TTC549 (cell line): ENCODE measurements around the gene LPCAT2.

Experiments
- FAIRE-seq: peaks from 2 replicates; lab custom pipeline; 2012; peaks lifted over from hg19 to GRCh38; lab: Jason Lieb, UNC

The LPCAT2 gene

GRCh38 chr16:55559233-55559632 is 50.4 kb downstream of the LPCAT2 start:
- no peak for FAIRE-seq

DNA sequence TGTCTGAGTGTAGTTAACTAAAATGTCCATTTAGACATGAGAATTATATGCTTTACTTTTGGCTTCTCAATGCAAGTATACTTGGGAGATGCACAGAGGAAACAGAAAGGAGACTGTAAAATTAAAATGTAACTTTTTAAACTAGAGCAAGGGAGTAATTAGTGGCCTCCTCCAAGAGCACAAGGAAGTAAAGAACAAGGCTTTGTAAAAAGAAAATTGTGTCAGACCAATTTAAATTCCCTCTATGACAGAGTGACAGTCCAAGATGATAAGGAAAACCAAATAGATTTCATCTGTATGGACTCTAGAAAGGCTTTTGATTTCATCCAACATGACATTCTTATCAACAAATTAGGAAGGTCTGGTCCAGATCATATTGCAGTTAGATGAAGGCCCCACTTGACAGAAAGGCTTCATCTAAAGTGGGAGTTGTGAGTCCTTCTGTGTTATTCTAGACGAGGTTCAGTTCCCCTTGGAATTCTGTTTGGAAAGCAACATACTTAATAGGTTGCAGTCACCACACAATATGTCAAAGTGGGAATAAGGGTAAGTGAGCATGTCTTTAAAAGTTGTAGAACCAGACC is 51.2 kb downstream of the LPCAT2 start:
- FAIRE-seq: no peak

DNA sequence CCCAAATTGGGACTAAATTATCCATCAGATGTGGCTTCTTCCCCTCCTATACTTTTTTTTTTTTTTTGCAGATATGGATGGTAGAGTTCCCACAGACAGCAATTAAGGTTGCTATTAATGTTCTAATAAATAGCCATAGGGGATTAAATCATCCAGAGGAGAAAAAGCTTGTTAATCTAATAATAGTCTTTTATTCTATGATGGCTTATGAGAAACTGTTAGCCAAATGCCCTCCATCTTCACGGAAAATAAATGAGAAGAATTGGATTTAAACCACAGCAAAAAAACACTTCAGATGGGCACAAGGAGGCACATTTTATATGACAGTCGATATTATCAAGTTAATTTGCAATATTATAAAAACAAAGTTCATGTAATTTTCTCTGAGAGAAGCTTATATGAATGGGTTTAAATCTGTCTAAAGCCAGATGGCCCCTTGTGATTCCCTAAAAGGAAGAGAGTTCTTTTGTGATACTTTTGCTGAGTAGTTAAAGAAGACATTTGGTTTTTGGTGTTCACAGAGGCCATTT is 52.5 kb downstream of the LPCAT2 start:
- FAIRE-seq: no peak

DNA sequence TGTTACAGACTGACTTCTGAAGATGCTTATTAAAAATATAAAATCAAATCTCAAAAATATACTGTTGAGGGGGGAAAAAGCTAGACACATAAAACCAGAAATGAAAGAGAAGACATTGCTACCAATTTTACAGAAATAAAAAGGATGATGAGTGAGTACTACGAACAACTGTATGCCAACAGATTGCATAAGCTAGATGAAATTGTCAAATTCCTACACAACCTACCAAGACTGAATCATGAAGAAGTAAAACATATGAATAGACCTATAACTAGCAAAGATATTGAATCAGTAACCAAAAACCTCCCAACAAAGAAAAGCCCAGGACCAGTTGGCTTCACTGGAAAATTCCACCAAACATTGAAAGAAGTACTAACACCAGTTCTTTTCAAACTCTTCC is 54.1 kb downstream of the LPCAT2 start:
- FAIRE-seq: no peak

GRCh38 chr16:55563797-55564196 is 54.9 kb downstream of the LPCAT2 start:
- FAIRE-seq: no peak

- FAIRE-seq: no peak
Measured at GRCh38 chr16:55565086-55565485, 56.2 kb downstream of the LPCAT2 start.

- FAIRE-seq: no peak
Measured at GRCh38 chr16:55566432-55567175, 57.7 kb downstream of the LPCAT2 start, which contains the start of gene CAPNS2. CAPNS2 (plus strand) TSS chr16:55566684; CDS start chr16:55566757, 73 bp downstream.

- FAIRE-seq: no peak
Measured at GRCh38 chr16:55567382-55567781, 58.5 kb downstream of the LPCAT2 start.

- no peak for FAIRE-seq
Measured at GRCh38 chr16:55568207-55568606, 59.3 kb downstream of the LPCAT2 start.

DNA sequence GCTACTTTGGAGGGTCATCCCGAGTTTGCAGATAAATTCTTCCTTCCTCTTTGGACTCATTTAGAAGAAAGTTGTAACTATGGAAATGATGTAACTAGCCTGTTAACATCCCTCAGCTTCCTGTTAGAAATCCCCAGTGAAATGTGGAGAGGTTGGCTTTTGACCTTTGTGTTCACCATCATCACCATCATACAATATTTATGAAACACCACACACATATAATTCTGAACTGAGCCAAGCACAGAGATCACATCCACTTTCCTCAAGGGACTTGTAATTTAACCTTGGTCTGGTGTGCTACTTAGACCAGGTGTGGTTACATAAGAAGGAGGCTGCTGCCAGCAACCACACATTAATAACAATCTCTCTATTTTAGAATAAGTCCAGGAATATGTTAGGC is 60.2 kb downstream of the LPCAT2 start:
- FAIRE-seq: no peak

GRCh38 chr16:55570159-55570558 is 61.3 kb downstream of the LPCAT2 start:
- no peak for FAIRE-seq

DNA sequence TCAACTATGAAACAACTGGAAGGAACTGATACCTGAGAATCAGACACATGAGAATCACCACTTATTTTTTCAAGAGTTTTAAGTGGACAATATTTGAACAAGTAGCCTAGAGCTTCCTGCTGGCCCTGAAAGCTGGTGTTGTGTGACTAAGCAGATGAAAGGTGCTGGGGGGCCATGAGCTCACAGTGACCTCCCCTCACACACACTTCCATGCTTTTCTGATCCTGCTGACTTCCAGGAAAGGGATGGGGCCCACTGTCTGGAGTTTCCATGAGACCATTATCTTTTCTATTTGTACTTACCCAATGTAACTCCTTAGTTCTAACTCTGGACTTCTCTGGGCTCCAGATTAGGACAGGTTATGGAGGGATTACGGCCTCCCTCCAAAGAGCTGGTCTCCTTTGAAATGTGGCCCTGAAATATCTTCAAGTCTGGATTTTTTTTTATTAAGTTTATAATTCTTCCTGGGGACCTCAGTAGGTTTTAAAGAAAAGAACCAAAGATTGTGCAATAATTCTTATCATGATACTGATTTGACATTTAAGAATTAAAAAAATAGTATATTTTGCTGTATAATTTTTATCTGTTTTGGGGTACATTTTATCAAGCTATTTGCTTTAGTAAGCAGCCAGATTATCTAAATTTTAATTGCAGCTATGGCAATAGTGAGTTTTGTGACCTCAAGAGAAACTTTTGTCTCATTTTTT is 62.5 kb downstream of the LPCAT2 start:
- no peak for FAIRE-seq

DNA sequence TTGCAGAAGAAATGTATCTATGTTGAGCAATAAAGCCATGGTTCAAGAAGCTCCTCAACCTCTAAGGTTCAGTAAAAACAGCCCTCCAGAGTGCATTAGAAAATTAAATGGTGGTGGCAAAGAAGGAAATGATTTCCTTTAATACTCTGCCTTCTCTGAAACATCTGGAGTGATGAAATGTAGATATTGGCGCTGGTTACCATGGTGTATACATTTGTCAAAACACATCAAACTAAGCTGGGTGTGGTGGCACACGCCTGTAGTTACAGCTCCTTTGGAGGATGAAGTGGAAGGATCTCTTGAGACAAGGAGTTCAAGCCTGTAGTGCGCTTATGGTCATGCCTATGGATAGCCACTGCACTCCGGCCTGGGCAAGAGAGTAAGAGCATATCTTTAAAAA is 63.6 kb downstream of the LPCAT2 start:
- FAIRE-seq: no peak

GRCh38 chr16:55574811-55575210 is 65.9 kb downstream of the LPCAT2 start:
- FAIRE-seq: no peak

DNA sequence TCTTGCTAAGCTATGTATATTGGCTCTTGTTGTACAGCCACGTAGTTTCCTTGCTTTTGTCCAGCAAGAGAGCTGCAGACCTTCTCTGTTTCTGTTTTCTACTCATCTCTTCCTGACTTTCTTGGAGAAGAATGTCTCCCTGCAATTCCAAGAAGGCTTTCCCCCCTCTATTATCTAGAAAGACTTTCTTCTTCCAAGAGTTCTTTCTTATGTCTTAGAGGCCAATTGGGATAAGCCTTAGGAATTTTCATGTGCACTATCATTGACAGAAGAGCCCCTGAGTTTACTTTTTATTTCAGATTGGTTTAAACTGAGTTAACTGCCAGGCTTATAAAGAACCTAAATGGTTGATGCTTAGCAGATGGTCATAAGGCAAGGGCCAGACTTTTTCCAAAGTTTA is 66.6 kb downstream of the LPCAT2 start:
- no peak for FAIRE-seq

DNA sequence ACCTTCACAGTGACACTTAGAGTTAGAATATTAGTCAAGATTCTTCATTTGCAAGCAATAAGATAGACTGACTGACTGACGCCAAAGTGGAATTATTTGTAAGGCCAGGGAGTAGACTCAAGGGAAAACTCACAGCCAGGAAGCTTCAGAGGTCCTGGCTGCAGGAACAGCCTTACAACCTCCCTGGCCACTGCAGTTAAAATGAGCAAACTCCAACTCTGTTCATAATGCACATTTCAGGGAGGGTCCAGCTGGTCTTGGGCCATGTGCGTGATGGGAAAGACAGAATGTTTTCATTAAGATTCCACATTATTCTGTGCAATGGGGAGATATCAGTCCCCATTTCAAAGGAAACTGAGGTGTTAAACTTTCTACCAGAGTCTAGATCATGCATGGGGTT is 67.5 kb downstream of the LPCAT2 start:
- FAIRE-seq: no peak

DNA sequence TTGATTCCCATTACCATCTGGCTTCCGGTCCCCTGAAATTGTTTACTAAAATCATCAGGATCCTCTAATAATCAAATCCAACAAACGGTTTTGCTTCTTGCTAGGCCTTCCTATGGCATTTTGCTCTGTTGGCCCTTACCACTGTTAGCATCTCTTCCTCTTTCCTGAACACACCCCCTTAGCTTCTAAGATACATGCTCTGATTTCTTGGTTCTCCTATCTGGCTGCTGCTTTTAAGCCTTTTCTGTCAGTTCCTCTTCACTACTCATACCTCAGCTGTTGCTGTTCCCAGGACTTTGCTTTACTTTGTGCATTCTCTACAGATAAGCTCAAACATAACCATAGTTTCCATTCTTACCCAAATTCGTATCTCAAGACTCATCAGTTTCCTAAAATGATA is 69.0 kb downstream of the LPCAT2 start:
- FAIRE-seq: no peak

- no peak for FAIRE-seq
Measured at GRCh38 chr16:55585631-55586030, 76.8 kb downstream of the LPCAT2 start.

DNA sequence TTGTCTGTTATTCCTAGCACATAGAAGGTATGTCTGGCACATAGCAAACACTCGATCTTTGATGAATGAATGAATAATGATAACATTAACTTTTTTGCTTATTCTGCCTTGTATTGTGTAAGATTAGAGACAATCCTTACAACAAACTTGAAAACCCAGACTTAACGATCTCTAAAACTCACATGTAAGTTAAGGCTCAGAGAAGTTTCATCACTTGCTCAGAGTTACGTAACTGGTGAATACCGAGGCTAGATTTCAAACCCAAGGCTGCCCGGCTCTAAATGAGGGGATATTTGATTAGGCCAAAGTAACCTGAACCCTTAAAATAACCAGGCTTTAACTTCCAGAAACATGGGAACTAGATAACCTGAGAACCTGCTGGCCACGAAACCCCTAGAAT is 79.9 kb downstream of the LPCAT2 start:
- no peak for FAIRE-seq

DNA sequence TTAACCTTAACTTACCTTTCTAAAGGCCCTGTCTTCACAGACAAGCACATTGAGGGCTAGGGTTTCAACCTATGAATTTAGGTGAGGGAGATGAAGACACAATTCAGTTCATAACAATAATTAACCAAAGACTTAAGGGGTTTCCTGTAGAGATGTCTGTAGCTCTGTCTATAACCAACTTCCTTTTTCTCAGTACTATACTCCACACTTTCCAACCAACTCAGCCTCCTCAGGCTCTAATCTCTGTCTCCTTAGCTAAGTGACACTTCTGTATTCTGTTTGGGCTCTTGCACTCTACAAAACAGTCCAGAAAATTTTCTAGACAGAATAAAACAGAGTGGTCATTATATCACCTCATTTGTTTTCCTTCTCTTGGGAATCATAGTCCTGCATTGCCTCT is 83.4 kb downstream of the LPCAT2 start:
- FAIRE-seq: no peak

GRCh38 chr16:55597928-55598327 is 89.1 kb downstream of the LPCAT2 start:
- FAIRE-seq: no peak

GRCh38 chr16:55605754-55606336 is 97.0 kb downstream of the LPCAT2 start:
- no peak for FAIRE-seq
